HG02840 (cell line): ENCODE data around the gene PCBP2.
"Not testable (repeated sequence)": the region's sequence is repeated elsewhere in the genome, so short reads cannot be mapped to it uniquely, and the experiment has no call there.

ENCODE experiments used
- ATAC-seq: cut with Tn5 transposase; IDR thresholded peaks from one replicate; pipeline ENCODE4 v1.9.1; 2021; ENCODE audit warnings: mild to moderate bottlenecking, moderate library complexity, moderate number of reproducible peaks; ENCODE audit not compliant: unreplicated experiment, low FRiP score

The PCBP2 gene

GRCh38 chr12:53467880-53468279 lies 16.0 kb downstream of the PCBP2 start:
- ATAC-seq = no peak

GRCh38 chr12:53468282-53468681 lies 16.4 kb downstream of the PCBP2 start:
- ATAC-seq = no peak

GRCh38 chr12:53472056-53472582 lies 20.2 kb downstream of the PCBP2 start:
- no peak for ATAC-seq

- no peak for ATAC-seq
These were observed 22.2 kb downstream of the PCBP2 start for GRCh38 chr12:53474077-53474476.

- no peak for ATAC-seq
These were observed 22.9 kb downstream of the PCBP2 start for GRCh38 chr12:53474819-53475218.

- no peak for ATAC-seq
These were observed 24.9 kb downstream of the PCBP2 start for GRCh38 chr12:53476769-53477209.

- no peak for ATAC-seq
These were observed 27.0 kb downstream of the PCBP2 start for GRCh38 chr12:53478865-53479264.

GRCh38 chr12:53479331-53479730 lies 27.4 kb downstream of the PCBP2 start:
- no peak for ATAC-seq

- no peak for ATAC-seq
These were observed 28.9 kb downstream of the PCBP2 start for GRCh38 chr12:53480491-53481442.

- ATAC-seq = not testable (repeated sequence)
These were observed 29.6 kb downstream of the PCBP2 start for GRCh38 chr12:53481458-53481857.

GRCh38 chr12:53481939-53482586 lies 30.2 kb downstream of the PCBP2 start:
- ATAC-seq = no peak

- no peak for ATAC-seq
These were observed 30.8 kb downstream of the PCBP2 start for GRCh38 chr12:53482626-53483168.

- no peak for ATAC-seq
These were observed 31.5 kb downstream of the PCBP2 start for GRCh38 chr12:53483225-53483978.

- no peak for ATAC-seq
These were observed 32.1 kb downstream of the PCBP2 start for GRCh38 chr12:53483979-53484377.

GRCh38 chr12:53484686-53485575 lies 33.0 kb downstream of the PCBP2 start:
- ATAC-seq = no peak

GRCh38 chr12:53485955-53486735 lies 34.2 kb downstream of the PCBP2 start:
- ATAC-seq = no peak

GRCh38 chr12:53486736-53487487 lies 35.0 kb downstream of the PCBP2 start:
- no peak for ATAC-seq
